Measurements from ENCODE around the gene PRSS12.

DNA sequence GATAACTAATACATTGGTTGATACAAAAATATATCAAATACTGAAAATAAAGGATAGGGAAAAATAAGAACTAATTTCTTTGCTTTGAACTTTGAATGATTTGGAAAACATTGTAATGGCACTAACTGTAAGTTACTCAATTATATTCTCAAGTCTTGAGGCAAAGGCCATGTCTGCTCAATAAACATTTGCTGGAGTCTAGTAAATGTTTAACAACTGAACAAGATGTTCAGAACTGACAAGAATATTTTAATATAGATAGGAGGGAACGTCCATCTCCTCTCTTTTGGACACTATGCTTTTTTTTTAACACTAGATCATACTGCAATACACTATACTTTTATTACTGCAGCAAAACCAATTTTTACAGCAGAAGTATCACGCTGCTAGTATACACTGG is 76.2 kb downstream of the PRSS12 start:
- no peak for TF ChIP-seq EZH2 (IDR thresholded peaks at IDR 0.05; ENCODE audit: insufficient read depth, poor library complexity, severe bottlenecking)
- TF ChIP-seq EZH2phosphoT487 (IDR thresholded peaks at IDR 0.05; ENCODE audit: insufficient read depth, low read depth), result no peak
